Measurements from ENCODE around the gene LRP1B.

LRP1B gene

DNA sequence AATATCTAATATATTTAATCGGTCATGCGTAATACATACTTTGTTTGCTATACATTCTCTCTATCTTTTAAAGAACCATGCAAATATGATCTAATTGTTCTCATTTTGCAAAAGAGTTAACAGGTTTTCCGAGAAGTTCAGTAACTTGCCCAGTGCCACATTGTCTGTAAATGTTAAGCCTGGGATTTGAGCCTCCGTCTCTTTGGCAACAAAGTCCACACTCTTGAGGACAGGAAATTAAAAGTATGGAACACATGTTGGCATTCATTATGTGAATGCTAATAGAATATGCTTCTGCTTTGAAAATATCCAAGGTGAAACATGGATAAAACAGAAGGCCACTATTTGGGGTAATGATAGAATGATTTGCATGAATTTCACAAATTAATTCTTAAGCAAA, 85.2 kb downstream of the LRP1B start:
- in situ Hi-C loops (cut with MboI; ENCODE audit: low sequenced_read_pairs) = no loop called here
- H3K36me3 ChIP-seq (replicated peaks) = no peaks in the 10 kb centered on the region
- H3K27me3 ChIP-seq (ENCODE audit: low read depth) = no peaks in the 10 kb centered on the region
- no peak overlapping the region for H3K4me3 ChIP-seq
- H3K4me1 ChIP-seq = peaks cover 5% of the 10 kb centered on the region
- no peaks in the 10 kb centered on the region for H3K9me3 ChIP-seq
- DNase-seq (ENCODE audit: low spot score in 2 of 2) = no peak

DNA sequence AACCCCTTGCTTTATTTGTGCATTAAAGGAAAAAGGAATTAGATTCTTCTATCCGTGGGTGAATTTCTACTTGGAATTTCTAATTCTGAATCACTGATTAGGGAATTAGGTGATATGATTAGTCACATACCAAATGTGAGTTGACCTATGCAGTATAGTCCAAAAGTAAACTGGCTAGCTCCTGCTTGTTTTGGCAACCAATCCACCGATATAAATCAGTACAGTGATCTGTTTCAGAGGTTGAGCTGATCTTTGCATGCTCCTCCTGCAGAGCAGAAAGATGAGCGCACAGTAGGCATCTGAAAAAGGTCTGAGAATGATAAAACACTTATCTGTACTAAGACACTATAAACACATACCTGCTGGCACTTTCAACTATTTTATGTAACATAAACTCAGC, 86.6 kb downstream of the LRP1B start:
- H3K27me3 ChIP-seq (ENCODE audit: low read depth) = no peaks in the 10 kb centered on the region
- in situ Hi-C loops (cut with MboI; ENCODE audit: low sequenced_read_pairs) = no loop called here
- no peak overlapping the region for H3K4me3 ChIP-seq
- H3K4me1 ChIP-seq = peaks cover 5% of the 10 kb centered on the region
- H3K36me3 ChIP-seq (replicated peaks) = no peaks in the 10 kb centered on the region
- no peak for DNase-seq (ENCODE audit: low spot score in 2 of 2)
- H3K9me3 ChIP-seq = no peaks in the 10 kb centered on the region

DNA sequence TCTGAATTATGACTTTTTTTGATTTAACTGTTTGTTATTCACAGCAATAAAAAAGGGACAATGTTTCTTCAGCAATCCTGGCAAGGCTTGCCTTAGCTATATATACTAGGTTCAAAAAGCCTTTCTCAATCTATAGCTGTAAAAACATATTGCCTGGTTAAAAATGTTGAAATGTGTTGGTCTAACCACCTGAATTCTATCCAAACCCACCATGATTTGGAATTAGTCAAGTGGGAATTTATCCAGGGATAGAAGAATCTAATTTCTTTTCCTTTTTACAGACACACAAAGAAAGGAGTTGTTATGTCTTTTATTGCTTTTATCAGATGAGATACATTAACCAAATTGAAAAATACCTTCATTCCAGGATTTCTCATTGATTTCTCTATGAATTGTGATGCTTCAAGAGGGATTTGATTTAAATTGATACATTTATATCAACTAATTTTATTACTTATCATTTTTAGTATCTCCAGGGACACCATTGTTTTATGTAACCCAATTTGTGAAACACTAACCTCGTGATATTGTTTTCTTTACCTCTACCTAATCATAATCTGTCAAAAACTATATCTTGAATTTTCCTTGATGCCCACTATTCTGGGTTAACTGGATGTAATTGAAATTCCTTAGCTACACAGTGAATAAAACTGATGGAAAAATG, 88.1 kb downstream of the LRP1B start:
- Histone ChIP-seq H3K36me3 (replicated peaks) (no peaks in the 10 kb centered on the region), H3K4me1 (peaks cover 9% of the 10 kb centered on the region), H3K27me3 (ENCODE audit: low read depth) (no peaks in the 10 kb centered on the region), H3K9me3 (no peaks in the 10 kb centered on the region), H3K4me3 (no peak overlapping the region)
- in situ Hi-C loops (cut with MboI; ENCODE audit: low sequenced_read_pairs) = no loop called here
- no peak for DNase-seq (ENCODE audit: low spot score in 2 of 2)

DNA sequence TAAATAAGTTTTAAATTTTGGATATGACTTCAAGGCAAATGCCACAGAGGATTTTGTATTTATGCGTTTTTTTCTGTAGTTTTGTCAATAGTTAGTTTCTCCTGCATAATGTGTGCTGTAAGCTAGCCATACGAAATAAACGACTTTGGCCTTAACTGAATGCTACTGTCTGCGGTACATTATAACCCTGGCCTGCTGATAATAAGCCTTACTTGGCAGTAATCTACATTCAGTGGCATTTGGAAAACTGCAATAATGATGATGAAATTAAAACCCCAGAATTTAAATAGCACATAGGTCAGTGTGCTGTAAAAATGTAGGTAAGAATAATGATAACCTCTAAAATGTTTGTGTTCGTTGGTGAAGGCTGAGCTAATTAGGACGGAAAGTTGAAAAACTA, 88.8 kb downstream of the LRP1B start:
- in situ Hi-C loops (cut with MboI; ENCODE audit: low sequenced_read_pairs) = no loop called here

DNA sequence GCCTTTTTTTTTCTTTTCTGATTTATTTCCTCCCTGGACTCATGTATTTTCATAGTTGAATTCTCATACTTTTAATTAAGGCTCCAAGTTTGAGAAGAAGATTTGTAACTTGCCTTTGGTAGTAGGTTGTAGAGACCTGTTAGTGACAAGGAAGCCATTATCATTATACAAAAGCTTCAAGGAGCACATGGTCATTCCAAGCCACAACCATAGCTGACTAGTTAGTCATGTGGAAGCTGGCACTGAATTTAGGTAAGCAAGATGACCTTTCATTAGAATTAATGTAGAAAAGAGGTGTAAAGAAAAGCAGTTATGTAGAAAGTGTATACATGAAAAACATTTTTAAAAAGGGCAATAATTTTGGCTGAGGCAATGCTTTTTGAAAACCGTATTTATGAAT, 89.7 kb downstream of the LRP1B start:
- DNase-seq (ENCODE audit: low spot score in 2 of 2) = no peak
- Histone ChIP-seq H3K4me1 (peaks cover 20% of the 10 kb centered on the region), H3K36me3 (replicated peaks) (no peaks in the 10 kb centered on the region), H3K9me3 (no peaks in the 10 kb centered on the region), H3K27me3 (ENCODE audit: low read depth) (no peaks in the 10 kb centered on the region), H3K4me3 (no peak overlapping the region)
- in situ Hi-C loops (cut with MboI; ENCODE audit: low sequenced_read_pairs) = no loop called here

More for the DNA sequence above, 88.8 kb downstream of the LRP1B start:
- no peaks in the 10 kb centered on the region for H3K27me3 ChIP-seq (ENCODE audit: low read depth)
- peaks cover 14% of the 10 kb centered on the region for H3K4me1 ChIP-seq
- H3K36me3 ChIP-seq (replicated peaks) = no peaks in the 10 kb centered on the region
- H3K4me3 ChIP-seq = no peak overlapping the region
- no peaks in the 10 kb centered on the region for H3K9me3 ChIP-seq
- no peak for DNase-seq (ENCODE audit: low spot score in 2 of 2)

DNA sequence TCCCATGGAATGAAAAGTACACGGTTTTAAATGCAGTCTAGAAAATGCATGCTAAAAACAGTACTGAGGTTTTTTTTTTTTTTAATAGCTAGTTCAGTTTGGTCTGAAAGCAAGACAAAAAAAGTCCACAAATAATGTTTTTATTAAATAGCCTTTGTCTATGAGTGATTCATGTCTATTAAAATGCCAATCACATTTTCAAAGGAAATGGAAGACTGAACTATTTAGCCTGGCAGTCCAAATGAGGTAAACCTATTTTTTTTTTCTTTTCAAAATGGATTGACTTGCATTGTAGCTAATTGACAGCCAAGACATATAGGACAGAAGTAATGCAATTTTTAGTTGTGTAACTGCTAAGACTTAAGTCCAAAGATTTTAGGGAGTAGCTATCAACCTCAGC, 90.3 kb downstream of the LRP1B start:
- in situ Hi-C loops (cut with MboI; ENCODE audit: low sequenced_read_pairs) = no loop called here
- Histone ChIP-seq H3K36me3 (replicated peaks) (no peaks in the 10 kb centered on the region), H3K9me3 (no peaks in the 10 kb centered on the region), H3K27me3 (ENCODE audit: low read depth) (no peaks in the 10 kb centered on the region), H3K4me1 (peaks cover 20% of the 10 kb centered on the region), H3K4me3 (no peak overlapping the region)
- no peak for DNase-seq (ENCODE audit: low spot score in 2 of 2)

DNA sequence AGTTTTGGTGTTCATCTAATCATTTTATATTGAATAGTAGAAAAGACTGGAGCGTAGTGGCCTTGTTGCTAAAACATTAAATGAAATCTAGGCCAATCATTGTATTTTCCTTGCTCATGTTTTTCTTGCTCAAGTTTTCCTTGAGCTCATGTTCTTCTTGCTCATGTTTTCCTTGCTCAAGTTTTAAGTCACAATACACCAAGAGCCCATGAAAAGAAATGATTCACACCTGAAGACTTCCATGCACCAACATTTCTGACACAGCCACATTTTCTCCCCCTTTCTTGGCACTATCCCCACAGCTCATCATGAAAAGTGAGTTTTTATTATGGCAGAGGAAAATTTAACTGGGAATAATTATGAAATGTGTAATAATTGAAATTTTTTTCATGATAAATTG, 92.0 kb downstream of the LRP1B start:
- no peaks in the 10 kb centered on the region for H3K27me3 ChIP-seq (ENCODE audit: low read depth)
- in situ Hi-C loops (cut with MboI; ENCODE audit: low sequenced_read_pairs) = no loop called here
- H3K9me3 ChIP-seq = no peaks in the 10 kb centered on the region
- H3K4me1 ChIP-seq = peaks cover 14% of the 10 kb centered on the region
- no peaks in the 10 kb centered on the region for H3K36me3 ChIP-seq (replicated peaks)
- no peak for DNase-seq (ENCODE audit: low spot score in 2 of 2)
- no peak overlapping the region for H3K4me3 ChIP-seq

DNA sequence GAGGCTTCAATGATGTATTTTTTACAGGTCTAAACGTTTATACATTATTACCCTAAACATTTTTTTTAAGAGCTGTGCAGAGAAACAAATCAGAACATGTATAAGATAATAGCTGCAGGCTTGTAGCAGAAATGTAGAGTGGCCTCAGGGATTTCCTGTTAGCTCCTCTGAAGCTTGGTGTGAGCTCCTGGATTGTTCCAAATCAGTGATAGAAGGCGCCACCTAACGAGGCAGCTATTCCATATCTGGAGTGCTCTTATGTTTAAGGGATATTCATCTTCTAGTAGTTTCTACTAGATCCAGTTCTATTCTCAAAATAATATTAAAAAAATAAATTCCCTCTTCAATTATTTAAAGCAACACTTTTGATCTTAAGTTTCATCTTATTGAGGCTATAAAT, 93.1 kb downstream of the LRP1B start:
- peaks cover 14% of the 10 kb centered on the region for H3K4me1 ChIP-seq
- no peak overlapping the region for H3K4me3 ChIP-seq
- in situ Hi-C loops (cut with MboI; ENCODE audit: low sequenced_read_pairs) = no loop called here
- no peaks in the 10 kb centered on the region for H3K9me3 ChIP-seq
- H3K36me3 ChIP-seq (replicated peaks) = no peaks in the 10 kb centered on the region
- DNase-seq (ENCODE audit: low spot score in 2 of 2) = peak; percentile 28 to 38
- no peaks in the 10 kb centered on the region for H3K27me3 ChIP-seq (ENCODE audit: low read depth)

DNA sequence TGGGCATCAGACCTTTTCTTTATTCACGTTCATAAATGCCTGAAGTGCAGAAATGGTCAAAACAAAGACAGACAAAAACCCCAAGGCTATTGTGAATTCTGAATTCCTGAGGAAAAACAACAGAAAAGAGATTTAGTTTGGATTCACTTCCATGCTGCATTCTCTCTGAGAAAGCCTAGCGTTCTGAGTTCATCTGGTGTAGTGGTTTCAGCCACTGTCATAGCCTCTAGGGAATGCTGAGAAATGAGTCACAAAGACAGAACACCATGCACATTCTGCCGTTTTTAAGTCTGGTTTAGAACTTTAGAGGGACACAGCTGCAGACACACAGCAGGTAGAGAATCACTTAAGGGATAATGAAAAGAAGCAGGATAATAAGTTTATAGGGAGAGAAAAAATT, 93.8 kb downstream of the LRP1B start:
- Histone ChIP-seq H3K4me1 (peaks cover 14% of the 10 kb centered on the region), H3K36me3 (replicated peaks) (no peaks in the 10 kb centered on the region), H3K9me3 (no peaks in the 10 kb centered on the region), H3K4me3 (no peak overlapping the region), H3K27me3 (ENCODE audit: low read depth) (no peaks in the 10 kb centered on the region)
- in situ Hi-C loops (cut with MboI; ENCODE audit: low sequenced_read_pairs) = no loop called here
- DNase-seq (ENCODE audit: low spot score in 2 of 2) = peak; percentile 45 to 82

DNA sequence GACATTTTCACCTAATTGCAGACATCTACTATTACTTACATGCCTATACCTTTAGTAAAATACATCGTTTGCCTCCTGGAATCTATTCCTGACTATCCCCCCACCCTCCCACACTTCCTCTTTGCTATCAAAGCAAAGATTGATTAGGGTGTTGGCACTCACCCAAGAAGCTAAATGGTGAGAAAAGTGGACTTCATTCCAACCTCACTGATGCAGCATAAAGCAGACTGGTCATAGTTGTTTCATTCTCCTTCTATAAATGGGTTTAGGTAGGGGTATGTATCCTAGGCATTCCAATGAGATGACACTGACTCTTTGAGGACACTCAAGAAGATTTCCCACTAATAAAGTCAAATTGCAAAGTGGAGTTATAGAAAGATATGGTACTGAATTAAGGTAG, 97.4 kb downstream of the LRP1B start:
- no peak for DNase-seq (ENCODE audit: low spot score in 2 of 2)
- no peaks in the 10 kb centered on the region for H3K36me3 ChIP-seq (replicated peaks)
- in situ Hi-C loops (cut with MboI; ENCODE audit: low sequenced_read_pairs) = no loop called here

DNA sequence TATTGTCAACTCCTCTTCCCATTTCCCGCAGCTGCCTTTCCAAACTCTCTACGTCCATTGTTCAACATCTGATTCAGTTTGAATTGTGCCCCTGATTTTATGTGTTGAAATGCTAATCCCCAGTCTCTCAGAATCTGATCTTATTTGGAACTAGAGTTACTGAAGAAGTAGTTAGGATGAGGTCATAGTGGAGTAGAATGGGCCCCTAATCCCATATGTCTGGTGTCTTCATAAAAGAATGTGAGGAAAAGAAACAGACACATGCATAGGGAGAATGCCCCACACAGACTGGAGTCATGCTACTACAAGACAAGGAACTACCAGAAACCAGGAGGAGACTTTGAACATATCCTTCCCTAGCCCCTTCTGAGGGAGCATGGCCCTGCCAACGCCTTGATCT, 99.2 kb downstream of the LRP1B start:
- Histone ChIP-seq H3K27me3 (ENCODE audit: low read depth) (no peaks in the 10 kb centered on the region), H3K4me1 (peaks cover 13% of the 10 kb centered on the region), H3K4me3 (no peak overlapping the region), H3K36me3 (replicated peaks) (no peaks in the 10 kb centered on the region), H3K9me3 (no peaks in the 10 kb centered on the region)
- in situ Hi-C loops (cut with MboI; ENCODE audit: low sequenced_read_pairs) = no loop called here
- DNase-seq (ENCODE audit: low spot score in 2 of 2) = peak; percentile 6 to 23

More for the DNA sequence above, 97.4 kb downstream of the LRP1B start:
- H3K9me3 ChIP-seq = no peaks in the 10 kb centered on the region
- no peak overlapping the region for H3K4me3 ChIP-seq
- no peaks in the 10 kb centered on the region for H3K27me3 ChIP-seq (ENCODE audit: low read depth)
- peaks cover 25% of the 10 kb centered on the region for H3K4me1 ChIP-seq

DNA sequence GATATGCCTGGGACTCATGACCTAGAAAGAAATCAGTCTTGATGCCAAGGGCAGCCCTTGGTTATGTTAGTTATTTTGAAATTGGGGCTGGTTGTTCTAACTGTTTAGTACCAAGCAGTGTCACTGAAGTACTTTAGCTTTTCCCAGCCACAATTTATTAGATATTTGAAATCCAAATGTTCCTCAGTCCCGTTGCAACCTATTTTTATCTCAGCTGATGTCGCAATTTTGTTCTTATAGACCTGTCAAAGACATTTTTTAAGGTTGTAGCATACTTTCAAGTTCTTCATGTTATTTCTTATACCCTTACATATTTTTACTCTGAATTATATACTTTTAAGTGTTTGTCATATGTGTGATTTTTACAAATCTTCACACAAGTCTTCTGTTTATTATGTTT, 100.1 kb downstream of the LRP1B start:
- in situ Hi-C loops (cut with MboI; ENCODE audit: low sequenced_read_pairs) = no loop called here
- Histone ChIP-seq H3K4me1 (peaks cover 13% of the 10 kb centered on the region), H3K36me3 (replicated peaks) (no peaks in the 10 kb centered on the region), H3K27me3 (ENCODE audit: low read depth) (no peaks in the 10 kb centered on the region), H3K9me3 (no peaks in the 10 kb centered on the region), H3K4me3 (no peak overlapping the region)
- no peak for DNase-seq (ENCODE audit: low spot score in 2 of 2)

DNA sequence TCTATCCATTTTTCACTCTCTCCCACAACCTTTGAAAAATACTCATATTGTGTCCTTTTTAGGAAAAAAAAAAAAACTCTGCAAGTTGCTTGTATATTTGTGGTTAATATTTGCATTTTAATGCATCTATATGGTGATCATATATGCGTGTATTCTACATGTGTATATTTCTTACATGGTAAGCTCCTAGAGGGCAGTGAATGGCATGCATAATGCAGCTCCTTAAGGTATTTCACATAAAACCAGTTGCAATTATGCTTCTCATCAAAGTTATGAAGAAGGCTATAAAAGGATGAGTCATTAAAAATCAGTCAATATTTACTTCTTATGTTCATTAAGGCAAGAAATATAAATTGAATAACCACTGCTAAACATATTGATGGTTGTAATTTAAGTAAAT, 100.8 kb downstream of the LRP1B start:
- in situ Hi-C loops (cut with MboI; ENCODE audit: low sequenced_read_pairs) = no loop called here
- no peaks in the 10 kb centered on the region for H3K36me3 ChIP-seq (replicated peaks)
- H3K4me3 ChIP-seq = no peak overlapping the region
- peaks cover 13% of the 10 kb centered on the region for H3K4me1 ChIP-seq
- no peaks in the 10 kb centered on the region for H3K27me3 ChIP-seq (ENCODE audit: low read depth)
- DNase-seq (ENCODE audit: low spot score in 2 of 2) = no peak
- H3K9me3 ChIP-seq = no peaks in the 10 kb centered on the region

DNA sequence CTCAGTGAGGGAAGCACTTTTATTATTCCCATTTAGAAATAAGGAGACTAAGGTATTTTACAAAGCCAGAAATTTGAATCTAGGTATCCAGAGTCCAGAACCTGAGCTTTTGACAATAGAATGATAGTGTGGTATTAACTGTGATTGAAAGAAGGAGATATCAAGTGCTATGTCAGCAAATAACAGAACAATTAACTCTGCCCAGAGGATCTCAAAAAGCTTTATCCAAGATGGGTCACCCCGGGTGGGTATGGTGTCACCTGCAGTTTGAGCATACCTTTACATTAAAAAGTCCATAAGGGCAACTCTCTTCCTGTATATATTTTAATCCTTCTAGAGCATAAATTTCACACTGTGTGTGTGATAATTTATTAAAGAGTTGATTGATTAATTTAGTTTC, 105.4 kb downstream of the LRP1B start:
- in situ Hi-C loops (cut with MboI; ENCODE audit: low sequenced_read_pairs) = no loop called here
- no peak overlapping the region for H3K4me3 ChIP-seq
- H3K27me3 ChIP-seq (ENCODE audit: low read depth) = no peaks in the 10 kb centered on the region
- H3K4me1 ChIP-seq = peaks cover 8% of the 10 kb centered on the region
- no peaks in the 10 kb centered on the region for H3K36me3 ChIP-seq (replicated peaks)
- DNase-seq (ENCODE audit: low spot score in 2 of 2) = no peak
- no peaks in the 10 kb centered on the region for H3K9me3 ChIP-seq

DNA sequence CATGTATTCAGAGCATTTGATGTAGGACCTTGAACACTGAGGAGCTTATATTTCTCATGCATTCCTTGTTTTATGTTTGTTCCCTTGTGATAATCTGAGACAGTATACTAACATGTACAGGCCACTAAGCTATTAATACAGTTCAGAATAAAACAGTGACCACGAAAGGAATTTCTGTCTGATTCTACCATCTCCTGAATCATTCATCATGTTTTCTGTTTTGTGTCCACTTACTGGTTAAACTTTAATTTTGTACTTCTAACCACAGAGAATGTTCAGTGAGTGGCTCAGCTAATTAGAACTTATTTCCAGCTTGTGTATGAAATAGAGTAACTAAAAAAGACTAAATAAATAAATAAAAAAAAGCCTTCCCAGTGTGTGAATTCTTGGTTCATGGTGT, 110.4 kb downstream of the LRP1B start:
- no peaks in the 10 kb centered on the region for H3K4me1 ChIP-seq
- H3K4me3 ChIP-seq = no peak overlapping the region
- H3K9me3 ChIP-seq = no peaks in the 10 kb centered on the region
- H3K36me3 ChIP-seq (replicated peaks) = no peaks in the 10 kb centered on the region
- H3K27me3 ChIP-seq (ENCODE audit: low read depth) = no peaks in the 10 kb centered on the region
- in situ Hi-C loops (cut with MboI; ENCODE audit: low sequenced_read_pairs) = no loop called here
- no peak for DNase-seq (ENCODE audit: low spot score in 2 of 2)

Data from HAP-1 (cell line).